Heart left ventricle (tissue), 16 donors: ENCODE results near the gene VWA5A. TPM values are rescaled to one million over a fixed set of nuclear protein-coding genes. Genes with fewer than 3 reads are reported as not detected.

Experiments
- ATAC-seq, 4 donors: fragments of 200-7000 bp; cut with Tn5 transposase; one replicate each; pipeline ENCODE4 v1.9.1; 2020 to 2022; ENCODE audit warnings: moderate library complexity in 4 of 4, mild to moderate bottlenecking in 3 of 4, moderate number of reproducible peaks in 1 of 4
- DNase-seq, 5 donors: peaks; one replicate each; pipeline ENCODE4 v3.0.0-alpha.2; 2020
- H3K27ac ChIP-seq, 12 donors: fragments of 200-600 bp; sonication (generic) in 4 of 12; one replicate each; pipeline versions ENCODE4 v1.5.0 to v1.8.0; 2016 to 2022; ENCODE audit warnings: mild to moderate bottlenecking in 2 of 12
- H3K27me3 ChIP-seq, 9 donors: fragments of 200-600 bp; sonication (generic) in 2 of 9; one replicate each; pipeline versions ENCODE4 v1.5.1 to v1.8.0; 2016 to 2022; ENCODE audit warnings: mild to moderate bottlenecking in 3 of 9
- H3K36me3 ChIP-seq, 9 donors: fragments of 200-600 bp; sonication (generic) in 2 of 9; one replicate each; pipeline versions ENCODE4 v1.5.0 to v1.8.0; 2018 to 2022; ENCODE audit warnings: mild to moderate bottlenecking in 2 of 9
- H3K4me1 ChIP-seq, 12 donors: fragments of 200-600 bp; sonication (generic) in 4 of 12; one replicate each; pipeline versions ENCODE4 v1.5.0 to v1.8.0; 2016 to 2022; ENCODE audit warnings: mild to moderate bottlenecking in 3 of 12
- H3K4me3 ChIP-seq, 12 donors: fragments of 200-600 bp; sonication (generic) in 4 of 12; one replicate each; pipeline versions ENCODE4 v1.5.0 to v1.8.0; 2017 to 2022; ENCODE audit warnings: mild to moderate bottlenecking in 9 of 12, moderate library complexity in 4 of 12
- H3K9me3 ChIP-seq, 12 donors: fragments of 200-600 bp; sonication (generic) in 4 of 12; one replicate each; pipeline versions ENCODE4 v1.5.0 to v1.8.0; 2016 to 2022; ENCODE audit warnings: mild to moderate bottlenecking in 1 of 12
- POLR2A ChIP-seq, 2 donors: fragments of 450-650 bp; IDR thresholded peaks; one replicate each; pipeline ENCODE4 v1.6.1; 2017; ENCODE audit warnings: antibody characterized with exemption in 2 of 2, mild to moderate bottlenecking in 2 of 2, moderate library complexity in 2 of 2
- WGBS, 4 donors: extraction: QIAGEN DNeasy Blood & Tissue Kit in 2 of 4; methylation state at CpG; one replicate each; pipeline versions ENCODE4 v1.1.5 to v1.1.7; 2013 to 2018; 5-methylcytosine and 5-hydroxymethylcytosine counted together
- intact Hi-C, 10 donors: fragments of 100-400 bp; cut with DNase I; formaldehyde crosslinking; loops; one replicate each; pipeline versions ENCODE4 v1.11.1 to v1.14.2; 2022
- long read RNA-seq, 3 donors: library from polyadenylated mRNA; unstranded; transcript quantifications; one replicate each; pipeline ENCODE4 v2.0.0, GENCODE V29; 2020 to 2021
- polyA plus RNA-seq, 2 donors: library from polyadenylated mRNA; stranded (reverse); fragments of 200-250 nt; gene quantifications; one replicate each; pipeline ENCODE4 v1.2.3, GENCODE V29; 2013
- total RNA-seq, 9 donors: library from RNA; depleted of rRNA in 2 of 9; stranded (reverse); fragments of >200 nt in 2 of 9; fragmentation: NEBNext Ultra II Directional in 3 of 9; extraction: Animal tissue kit (Norgen Biotek cat#: 25700) in 3 of 9; gene quantifications; one replicate each; pipeline versions ENCODE4 v1.1.0 to v1.2.4, GENCODE V29; 2016 to 2023
- TF ChIP-seq, protein P1 (sequence below), 12 donors: fragments of 200-600 bp; sonication (generic) in 4 of 12; IDR thresholded peaks; one replicate each; pipeline versions ENCODE4 v1.5.0 to v1.8.0; 2018 to 2022; ENCODE audit warnings: antibody characterized with exemption in 12 of 12, mild to moderate bottlenecking in 5 of 12
- donor health status: ischemic (EF 13 %, LVEDD 7.1; RV severe dilation, severe dysfunction).
- donor health status: healthy with polysubstance abuse.
- donor health status: DM: no; HTN: yes; CAD: no.
- donor health status: DM: no; HTN: no; CAD: no.
- donor health status: ischemic (EF 25% LVEDD 6.9; RV normal size, moderate dysfunction).
- donor health status: ischemic (EF 25% LVEDD 5.7; RV mildly dilated, moderate dysfunction).
- donor health status: healthy.
- donor health status: DM: yes; HTN: yes; CAD: no.
- donor health status: ischemic (EF 35%, LVEDD 5.7; RV mildly dilated, moderate dysfunction).
- donor health status: nonischemic (EF 11% LVEDD 7.7; RV severe dilation, severe dysfunction).
- donor health status: DM: yes; HTN: yes; CAD: no.
- donor health status: PGD.
- donor health status: ischemic (EF 29% LVEDD 5.4; RV normal size, mild dysfunction).
- donor health status: nonischemic (EF 23%, LVEDD 6.1; RV moderate dilation, normal function).

VWA5A gene, protein sequence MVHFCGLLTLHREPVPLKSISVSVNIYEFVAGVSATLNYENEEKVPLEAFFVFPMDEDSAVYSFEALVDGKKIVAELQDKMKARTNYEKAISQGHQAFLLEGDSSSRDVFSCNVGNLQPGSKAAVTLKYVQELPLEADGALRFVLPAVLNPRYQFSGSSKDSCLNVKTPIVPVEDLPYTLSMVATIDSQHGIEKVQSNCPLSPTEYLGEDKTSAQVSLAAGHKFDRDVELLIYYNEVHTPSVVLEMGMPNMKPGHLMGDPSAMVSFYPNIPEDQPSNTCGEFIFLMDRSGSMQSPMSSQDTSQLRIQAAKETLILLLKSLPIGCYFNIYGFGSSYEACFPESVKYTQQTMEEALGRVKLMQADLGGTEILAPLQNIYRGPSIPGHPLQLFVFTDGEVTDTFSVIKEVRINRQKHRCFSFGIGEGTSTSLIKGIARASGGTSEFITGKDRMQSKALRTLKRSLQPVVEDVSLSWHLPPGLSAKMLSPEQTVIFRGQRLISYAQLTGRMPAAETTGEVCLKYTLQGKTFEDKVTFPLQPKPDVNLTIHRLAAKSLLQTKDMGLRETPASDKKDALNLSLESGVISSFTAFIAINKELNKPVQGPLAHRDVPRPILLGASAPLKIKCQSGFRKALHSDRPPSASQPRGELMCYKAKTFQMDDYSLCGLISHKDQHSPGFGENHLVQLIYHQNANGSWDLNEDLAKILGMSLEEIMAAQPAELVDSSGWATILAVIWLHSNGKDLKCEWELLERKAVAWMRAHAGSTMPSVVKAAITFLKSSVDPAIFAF
- total RNA-seq (10 to 100 TPM in 1 of 9 donors, 1 to 10 TPM in 8; 2.3 to 13.7 (median 4.2) TPM), polyA plus RNA-seq (1 to 10 TPM; 1.2 to 1.8 TPM)
- long read RNA-seq, donor 1, partial matches to known transcripts, result 1 of 4 reads
- long read RNA-seq, donor 1, other reads (novel, unspliced or antisense), result 0 of 4 reads
- long read RNA-seq, donor 2, partial matches to known transcripts, result 26 of 36 reads
- long read RNA-seq, donor 2, other reads (novel, unspliced or antisense), result 2 of 36 reads
- long read RNA-seq, donor 3, full-length matches to known transcripts, result 4 of 8 reads
- long read RNA-seq, donor 3, partial matches to known transcripts, result 4 of 8 reads
- long read RNA-seq, donor 3, other reads (novel, unspliced or antisense), result 0 of 8 reads

DNA sequence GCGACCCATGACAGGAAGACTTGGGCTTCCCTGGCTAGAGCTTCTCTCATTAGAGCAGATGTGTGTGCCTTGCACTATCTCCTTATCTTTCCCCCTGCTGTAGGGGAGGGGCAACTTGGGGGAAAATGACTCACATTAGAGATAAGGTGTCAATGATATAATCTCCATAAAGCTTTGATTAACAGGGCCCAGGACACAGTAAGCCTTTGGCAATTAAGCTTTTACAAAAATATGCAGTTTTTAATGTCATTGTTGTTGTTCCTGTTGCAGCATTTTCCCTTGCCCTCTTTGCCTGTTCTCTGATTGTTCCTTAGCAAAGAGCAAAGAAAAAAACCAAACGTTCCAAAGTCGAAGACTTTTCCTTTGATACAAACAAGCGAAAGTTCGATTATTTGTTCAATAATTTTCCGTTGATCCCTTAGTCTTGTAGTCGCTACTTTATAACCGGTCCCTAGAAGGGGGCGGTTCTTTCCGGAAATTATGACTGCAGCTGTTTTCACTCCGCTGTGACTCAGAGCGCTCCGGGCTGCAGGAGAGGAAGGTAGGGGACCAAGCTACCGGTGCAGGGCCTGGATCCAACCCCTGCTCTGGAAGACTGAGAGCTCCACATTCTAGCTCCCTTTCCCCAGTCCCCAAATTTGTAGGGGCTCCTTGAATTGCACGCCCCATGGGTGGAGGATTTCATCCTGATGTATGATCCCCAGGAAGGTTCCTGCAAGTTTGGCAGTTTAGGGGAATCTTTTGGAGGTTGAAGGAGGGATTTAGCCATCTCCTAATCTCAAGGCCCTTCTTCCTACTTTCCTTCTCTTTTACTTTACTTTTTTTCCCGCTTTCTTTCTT is at the start of gene VWA5A:
VWA5A (plus strand) TSS at position 509 of the 840 bp plus-strand sequence. CDS start 2,062 bp downstream, outside the sequence.
- DNase-seq (peak; percentile 69 to 77 (median 72)), ATAC-seq (peak; percentile 96 to 99 (median 98))
- 2 to 5% (median 4%) methylated on average over 16 of the region's 16 CpGs for WGBS, 4 donors
- TF ChIP-seq, protein P1, sequence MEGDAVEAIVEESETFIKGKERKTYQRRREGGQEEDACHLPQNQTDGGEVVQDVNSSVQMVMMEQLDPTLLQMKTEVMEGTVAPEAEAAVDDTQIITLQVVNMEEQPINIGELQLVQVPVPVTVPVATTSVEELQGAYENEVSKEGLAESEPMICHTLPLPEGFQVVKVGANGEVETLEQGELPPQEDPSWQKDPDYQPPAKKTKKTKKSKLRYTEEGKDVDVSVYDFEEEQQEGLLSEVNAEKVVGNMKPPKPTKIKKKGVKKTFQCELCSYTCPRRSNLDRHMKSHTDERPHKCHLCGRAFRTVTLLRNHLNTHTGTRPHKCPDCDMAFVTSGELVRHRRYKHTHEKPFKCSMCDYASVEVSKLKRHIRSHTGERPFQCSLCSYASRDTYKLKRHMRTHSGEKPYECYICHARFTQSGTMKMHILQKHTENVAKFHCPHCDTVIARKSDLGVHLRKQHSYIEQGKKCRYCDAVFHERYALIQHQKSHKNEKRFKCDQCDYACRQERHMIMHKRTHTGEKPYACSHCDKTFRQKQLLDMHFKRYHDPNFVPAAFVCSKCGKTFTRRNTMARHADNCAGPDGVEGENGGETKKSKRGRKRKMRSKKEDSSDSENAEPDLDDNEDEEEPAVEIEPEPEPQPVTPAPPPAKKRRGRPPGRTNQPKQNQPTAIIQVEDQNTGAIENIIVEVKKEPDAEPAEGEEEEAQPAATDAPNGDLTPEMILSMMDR (IDR thresholded peaks at IDR 0.05), result no peak
- TF ChIP-seq POLR2A (IDR thresholded peaks at IDR 0.05), result peak in 1 of 2 donors; percentile 71
- peak within 1 kb of the TSS in 6 of 12 donors; percentile 5 to 71 (median 36) for H3K27ac ChIP-seq
- peaks cover 0 to 30% (median 19%) of the 10 kb centered on the region in 9 donors for H3K36me3 ChIP-seq
- H3K9me3 ChIP-seq, result no peaks in the 10 kb centered on the region
- H3K4me1 ChIP-seq, result peaks cover 0 to 18% (median 4%) of the 10 kb centered on the region in 12 donors
- intact Hi-C loops, result no loop called here
- H3K27me3 ChIP-seq, result no peaks in the 10 kb centered on the region
- H3K4me3 ChIP-seq, result peak within 1 kb of the TSS; percentile 1 to 77 (median 62)

DNA sequence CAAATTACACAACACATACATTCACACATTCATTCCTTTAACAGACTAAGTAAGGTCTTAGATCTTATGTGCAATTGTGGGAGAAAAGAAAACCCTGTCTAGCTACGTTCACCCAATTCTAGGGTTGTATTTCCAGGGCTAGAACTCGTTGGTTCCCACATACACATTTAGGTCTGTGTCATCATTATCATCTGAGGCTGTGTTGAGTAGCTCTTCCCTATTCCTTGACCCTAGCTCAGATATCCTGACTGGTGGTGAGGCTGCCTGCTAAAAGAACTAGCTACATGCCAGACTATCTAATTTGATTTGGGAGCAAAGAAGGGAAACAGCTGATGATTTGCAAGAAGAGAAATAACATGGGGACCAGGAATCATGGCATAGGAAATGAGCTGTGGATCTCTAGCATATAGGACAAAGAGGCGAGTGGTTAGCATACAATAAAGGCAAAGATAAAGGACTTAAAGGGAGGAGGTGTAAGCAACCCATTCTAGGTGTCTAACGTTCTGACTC is 46.6 kb upstream of the VWA5A start:
- peaks cover 0 to 74% (median 12%) of the 10 kb centered on the region in 9 donors for H3K27me3 ChIP-seq
- WGBS, 4 donors, result 43 to 55% (median 50%) methylated on average over 4 of the region's 4 CpGs
- intact Hi-C loops, result loop anchor here in 1 of 10 donors (5.0 kb wide), 1 partner anchor 519 kb away; no protein-coding TSS in a partner anchor

More for the DNA sequence above, 46.6 kb upstream of the VWA5A start:
- no peaks in the 10 kb centered on the region for H3K9me3 ChIP-seq
- H3K27ac ChIP-seq, result no peak overlapping the region
- DNase-seq, result no peak
- peaks cover 0 to 12% (median 0%) of the 10 kb centered on the region in 12 donors for H3K4me1 ChIP-seq
- no peaks in the 10 kb centered on the region for H3K36me3 ChIP-seq
- no peak overlapping the region for H3K4me3 ChIP-seq
- TF ChIP-seq, protein P1 (IDR thresholded peaks at IDR 0.05), result no peak
- no peak for TF ChIP-seq POLR2A (IDR thresholded peaks at IDR 0.05)
- ATAC-seq, result no peak
